ENCODE data around the gene YEATS2.

The YEATS2 gene

DNA sequence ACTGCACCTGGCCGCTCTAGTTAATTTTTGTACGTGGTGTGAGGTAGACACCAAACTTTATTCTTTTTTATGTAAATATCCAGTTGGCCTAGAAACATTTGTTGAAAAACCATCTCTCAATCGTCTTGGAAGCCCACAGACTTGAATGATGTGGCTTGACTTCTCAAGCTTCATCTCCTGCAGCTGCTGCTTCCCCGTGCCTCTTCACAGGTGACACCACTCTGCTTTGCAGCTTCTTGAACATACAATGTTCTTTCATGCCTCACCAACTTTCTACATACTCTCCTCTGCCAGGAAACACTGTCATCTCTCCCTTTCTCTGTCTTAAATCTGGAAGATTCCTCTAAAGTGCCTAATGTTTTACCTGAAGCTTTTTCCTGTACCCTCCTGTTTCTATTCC lies 92.2 kb downstream of the YEATS2 start:
- TF ChIP-seq, protein P1, sequence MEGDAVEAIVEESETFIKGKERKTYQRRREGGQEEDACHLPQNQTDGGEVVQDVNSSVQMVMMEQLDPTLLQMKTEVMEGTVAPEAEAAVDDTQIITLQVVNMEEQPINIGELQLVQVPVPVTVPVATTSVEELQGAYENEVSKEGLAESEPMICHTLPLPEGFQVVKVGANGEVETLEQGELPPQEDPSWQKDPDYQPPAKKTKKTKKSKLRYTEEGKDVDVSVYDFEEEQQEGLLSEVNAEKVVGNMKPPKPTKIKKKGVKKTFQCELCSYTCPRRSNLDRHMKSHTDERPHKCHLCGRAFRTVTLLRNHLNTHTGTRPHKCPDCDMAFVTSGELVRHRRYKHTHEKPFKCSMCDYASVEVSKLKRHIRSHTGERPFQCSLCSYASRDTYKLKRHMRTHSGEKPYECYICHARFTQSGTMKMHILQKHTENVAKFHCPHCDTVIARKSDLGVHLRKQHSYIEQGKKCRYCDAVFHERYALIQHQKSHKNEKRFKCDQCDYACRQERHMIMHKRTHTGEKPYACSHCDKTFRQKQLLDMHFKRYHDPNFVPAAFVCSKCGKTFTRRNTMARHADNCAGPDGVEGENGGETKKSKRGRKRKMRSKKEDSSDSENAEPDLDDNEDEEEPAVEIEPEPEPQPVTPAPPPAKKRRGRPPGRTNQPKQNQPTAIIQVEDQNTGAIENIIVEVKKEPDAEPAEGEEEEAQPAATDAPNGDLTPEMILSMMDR (conservative IDR thresholded peaks at IDR 0.05; ENCODE audit: low read depth, low read length), result no peak
- DNase-seq (ENCODE audit: low read depth), result no peak
- H3K4me3 ChIP-seq (ENCODE audit: low read depth, low read length), result no peak overlapping the region

DNA sequence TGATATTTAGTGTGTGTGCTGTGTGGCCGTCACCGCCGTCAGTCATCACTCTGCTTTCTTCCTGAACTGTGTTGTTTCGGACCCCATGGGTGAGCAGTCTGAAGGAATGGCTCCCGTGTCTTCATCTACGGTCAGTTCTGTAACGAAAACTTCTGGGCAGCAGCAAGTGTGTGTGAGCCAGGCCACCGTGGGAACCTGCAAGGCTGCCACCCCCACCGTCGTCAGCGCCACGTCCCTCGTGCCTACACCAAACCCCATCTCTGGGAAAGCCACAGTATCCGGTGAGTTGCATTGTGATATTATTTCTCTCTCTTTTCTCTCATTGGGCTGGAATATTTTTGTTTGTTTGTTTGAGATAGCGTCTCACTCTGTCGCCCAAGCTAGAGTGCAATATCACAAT lies 93.1 kb downstream of the YEATS2 start:
- no peak overlapping the region for H3K4me3 ChIP-seq (ENCODE audit: low read depth, low read length)
- TF ChIP-seq, protein P1 (conservative IDR thresholded peaks at IDR 0.05; ENCODE audit: low read depth, low read length), result no peak
- DNase-seq (ENCODE audit: low read depth), result no peak

DNA sequence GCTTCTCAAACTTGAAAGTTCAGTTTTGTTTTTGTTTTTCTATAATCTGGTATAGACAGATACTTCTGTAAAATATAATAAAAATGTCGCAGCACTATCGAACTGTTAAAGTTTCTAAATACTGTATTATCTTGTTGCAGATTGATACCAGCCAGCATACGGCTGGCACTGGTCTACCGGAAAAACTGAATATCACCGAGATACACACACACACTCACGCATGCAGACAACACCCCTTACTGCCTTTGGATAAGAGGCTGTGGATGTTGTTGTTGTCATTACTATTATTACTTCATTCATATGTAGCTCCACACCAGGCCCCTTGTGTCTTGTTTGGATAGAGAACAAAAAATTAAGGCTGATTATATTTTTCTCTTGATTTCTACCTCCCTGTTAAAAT lies 95.4 kb downstream of the YEATS2 start:
- no peak overlapping the region for H3K4me3 ChIP-seq (ENCODE audit: low read depth, low read length)
- DNase-seq (ENCODE audit: low read depth), result no peak
- TF ChIP-seq, protein P1 (conservative IDR thresholded peaks at IDR 0.05; ENCODE audit: low read depth, low read length), result no peak

DNA sequence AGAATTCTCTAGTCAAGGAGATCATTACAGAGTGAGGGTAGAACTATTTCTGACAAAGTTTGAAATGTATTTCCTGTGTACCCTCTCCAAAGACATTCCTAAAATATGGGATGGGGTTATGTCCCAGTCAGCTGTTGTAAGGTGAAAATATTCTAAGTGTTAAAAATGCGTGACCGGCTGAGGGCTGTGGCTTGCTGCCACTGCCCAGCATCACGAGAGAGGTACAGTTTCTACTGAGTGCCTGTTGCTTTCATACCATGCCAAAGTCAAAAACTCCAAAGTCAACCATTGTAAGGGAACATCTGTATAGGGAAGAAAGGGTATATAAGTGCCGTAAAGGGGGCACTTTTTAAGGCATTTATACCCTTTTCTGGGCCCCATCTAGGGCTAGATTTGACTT lies 96.9 kb downstream of the YEATS2 start:
- TF ChIP-seq, protein P1 (conservative IDR thresholded peaks at IDR 0.05; ENCODE audit: low read depth, low read length), result no peak
- no peak overlapping the region for H3K4me3 ChIP-seq (ENCODE audit: low read depth, low read length)
- no peak for DNase-seq (ENCODE audit: low read depth)

DNA sequence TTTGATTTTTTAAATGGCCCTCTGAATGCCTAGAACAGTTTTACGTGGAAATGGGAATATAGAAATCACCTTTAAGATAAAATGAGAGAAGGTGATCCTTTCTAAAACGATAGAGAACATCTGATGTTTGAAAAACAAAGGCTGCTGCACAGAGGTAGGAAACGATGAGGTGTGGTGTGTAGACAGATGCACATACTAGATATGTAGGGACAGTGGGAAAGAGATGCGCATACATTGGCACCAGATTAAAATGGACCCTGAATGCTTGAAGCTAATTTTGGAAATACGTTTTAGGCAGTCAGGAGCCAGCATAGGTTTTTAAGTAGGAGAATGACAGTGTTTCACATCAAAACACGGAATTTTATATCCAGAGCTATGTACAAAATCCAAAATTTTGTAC lies 98.8 kb downstream of the YEATS2 start:
- TF ChIP-seq, protein P1 (conservative IDR thresholded peaks at IDR 0.05; ENCODE audit: low read depth, low read length), result no peak
- DNase-seq (ENCODE audit: low read depth), result no peak
- H3K4me3 ChIP-seq (ENCODE audit: low read depth, low read length), result no peak overlapping the region

DNA sequence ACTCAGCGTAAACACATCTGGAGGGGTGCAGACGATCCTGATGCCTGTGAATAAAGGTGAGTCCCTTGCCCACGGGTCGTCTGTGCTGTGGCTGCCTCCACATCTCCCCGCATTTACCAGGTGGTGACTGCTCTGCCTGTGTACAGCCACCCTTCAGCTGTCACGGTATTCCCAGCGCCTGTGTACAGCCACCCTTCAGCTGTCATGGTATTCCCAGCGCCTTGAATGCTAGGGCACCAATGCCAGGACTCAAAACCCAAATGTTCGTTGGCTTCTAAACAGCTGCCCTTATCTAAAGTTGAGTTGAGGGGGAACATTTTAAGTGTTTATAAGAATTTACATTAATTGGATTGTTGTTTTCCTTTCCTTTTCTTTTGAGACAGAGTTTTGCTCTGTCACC lies 100.4 kb downstream of the YEATS2 start:
- TF ChIP-seq, protein P1 (conservative IDR thresholded peaks at IDR 0.05; ENCODE audit: low read depth, low read length), result no peak

DNA sequence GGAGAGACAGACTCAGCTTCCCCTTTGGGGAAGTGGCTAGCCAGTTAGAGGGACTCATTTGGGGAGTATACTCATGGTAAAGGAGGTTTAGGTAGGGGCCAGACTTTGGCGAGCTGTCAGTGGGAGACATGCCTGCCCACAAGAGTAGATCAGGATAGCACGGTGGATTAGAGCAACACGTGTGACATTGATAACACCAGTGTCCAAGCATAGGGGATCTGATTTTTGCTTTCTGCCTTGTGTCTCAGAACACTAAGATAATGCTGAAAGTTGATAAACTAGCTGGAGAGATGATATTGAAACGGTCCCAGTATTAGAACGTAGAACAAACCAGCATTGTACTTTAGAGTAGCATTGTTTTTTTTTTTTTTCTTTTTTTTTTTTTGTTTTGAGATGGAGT lies 101.9 kb downstream of the YEATS2 start:
- DNase-seq (ENCODE audit: low read depth), result no peak
- TF ChIP-seq, protein P1 (conservative IDR thresholded peaks at IDR 0.05; ENCODE audit: low read depth, low read length), result no peak
- no peak overlapping the region for H3K4me3 ChIP-seq (ENCODE audit: low read depth, low read length)

More for the DNA sequence above, 100.4 kb downstream of the YEATS2 start:
- no peak overlapping the region for H3K4me3 ChIP-seq (ENCODE audit: low read depth, low read length)
- DNase-seq (ENCODE audit: low read depth), result no peak
